ENCODE data around the gene SRPK2. TPM values are rescaled to one million over a fixed set of nuclear protein-coding genes. Genes with fewer than 3 reads are reported as not detected.
"Not testable (repeated sequence)": the region's sequence is repeated elsewhere in the genome, so short reads cannot be mapped to it uniquely, and the experiment has no call there.

SRPK2 gene
- total RNA-seq, 1 donor from 2014 or later = 59.2 TPM

- no peak for DNase-seq
Observed at GRCh38 chr7:105216786-105217185, 171.9 kb downstream of the SRPK2 start.

- DNase-seq = no peak
Observed at GRCh38 chr7:105215821-105216220, 172.9 kb downstream of the SRPK2 start.

- no peak for DNase-seq
Observed at GRCh38 chr7:105215182-105215581, 173.5 kb downstream of the SRPK2 start.

- no peak for DNase-seq
Observed at GRCh38 chr7:105213611-105214010, 175.1 kb downstream of the SRPK2 start.

- DNase-seq = no peak
Observed at GRCh38 chr7:105212212-105212611, 176.5 kb downstream of the SRPK2 start.

- peak; percentile 69 for DNase-seq
Observed at GRCh38 chr7:105210721-105211205, 178.0 kb downstream of the SRPK2 start.

- DNase-seq = peak; percentile 9
Observed at GRCh38 chr7:105209870-105210269, 178.9 kb downstream of the SRPK2 start.

- DNase-seq = no peak
Observed at GRCh38 chr7:105209433-105209832, 179.3 kb downstream of the SRPK2 start.

GRCh38 chr7:105206985-105207384 lies 181.7 kb downstream of the SRPK2 start:
- DNase-seq = no peak

GRCh38 chr7:105205592-105206237 lies 183.0 kb downstream of the SRPK2 start:
- peak; percentile 40 for DNase-seq

GRCh38 chr7:105204953-105205352 lies 183.8 kb downstream of the SRPK2 start:
- no peak for DNase-seq

- DNase-seq = no peak
Observed at GRCh38 chr7:105204520-105204919, 184.2 kb downstream of the SRPK2 start.

GRCh38 chr7:105202616-105203015 lies 186.1 kb downstream of the SRPK2 start:
- DNase-seq = peak; percentile 63

GRCh38 chr7:105199386-105199785 lies 189.3 kb downstream of the SRPK2 start:
- no peak for DNase-seq

- no peak for DNase-seq
Observed at GRCh38 chr7:105198223-105198622, 190.5 kb downstream of the SRPK2 start.

GRCh38 chr7:105196473-105196872 lies 192.2 kb downstream of the SRPK2 start:
- no peak for DNase-seq

- DNase-seq = no peak
Observed at GRCh38 chr7:105195891-105196290, 192.8 kb downstream of the SRPK2 start.

GRCh38 chr7:105194959-105195358 lies 193.8 kb downstream of the SRPK2 start:
- DNase-seq = not testable (repeated sequence)

GRCh38 chr7:105191331-105191730 lies 197.4 kb downstream of the SRPK2 start:
- no peak for DNase-seq

GRCh38 chr7:105189859-105190492 lies 198.7 kb downstream of the SRPK2 start:
- no peak for DNase-seq

- no peak for DNase-seq
Observed at GRCh38 chr7:105188201-105188600, 200.5 kb downstream of the SRPK2 start.

- no peak for DNase-seq
Observed at GRCh38 chr7:105187302-105188169, 201.2 kb downstream of the SRPK2 start.

- no peak for DNase-seq
Observed at GRCh38 chr7:105185290-105186010, 203.3 kb downstream of the SRPK2 start.

All from dermis blood vessel endothelial cell (primary cell).